Osteocyte (in vitro differentiated cells): ENCODE measurements around the gene RAD51B. TPM values are rescaled to one million over a fixed set of nuclear protein-coding genes. Genes with fewer than 3 reads are reported as not detected.

ENCODE experiments used
- DNase-seq: peaks from one replicate; pipeline ENCODE4 v3.0.0; 2021; ENCODE audit warnings: mixed read lengths; ENCODE audit not compliant: unreplicated experiment; ENCODE audit errors: extremely low spot score
- H3K27ac Mint-ChIP-seq: one replicate; pipeline ENCODE4 v1.8.0; 2021; ENCODE audit warnings: mild to moderate bottlenecking, mixed read lengths; ENCODE audit not compliant: unreplicated experiment
- H3K27me3 Mint-ChIP-seq: one replicate; pipeline ENCODE4 v1.8.0; 2021; ENCODE audit warnings: mixed read lengths; ENCODE audit not compliant: unreplicated experiment
- H3K36me3 Mint-ChIP-seq: one replicate; pipeline ENCODE4 v1.8.0; 2021; ENCODE audit warnings: mixed read lengths; ENCODE audit not compliant: unreplicated experiment
- H3K4me1 Mint-ChIP-seq: one replicate; pipeline ENCODE4 v1.8.0; 2021; ENCODE audit warnings: mixed read lengths; ENCODE audit not compliant: unreplicated experiment
- H3K4me3 Mint-ChIP-seq: one replicate; pipeline ENCODE4 v1.8.0; 2021; ENCODE audit warnings: mild to moderate bottlenecking, moderate library complexity, mixed read lengths; ENCODE audit not compliant: unreplicated experiment
- H3K9me3 Mint-ChIP-seq: one replicate; pipeline ENCODE4 v1.8.0; 2021; ENCODE audit warnings: mixed read lengths; ENCODE audit not compliant: unreplicated experiment
- CTCF ChIP-seq: fragments of 200-600 bp; sonication (generic); IDR thresholded peaks from 2 replicates; pipeline ENCODE4 v1.5.0; 2021; ENCODE audit warnings: antibody characterized with exemption, mild to moderate bottlenecking, moderate library complexity
- total RNA-seq: library from RNA; stranded (reverse); gene quantifications from 2 replicates; pipeline ENCODE4 v1.2.1, GENCODE V29; 2021

RAD51B gene
- total RNA-seq, 1 donor from 2014 or later = 12.7 TPM

GRCh38 chr14:68722968-68723566, 903.5 kb downstream of the RAD51B start:
- H3K4me3 Mint-ChIP-seq = no peak overlapping the region

GRCh38 chr14:68723808-68724268, 904.3 kb downstream of the RAD51B start:
- H3K36me3 Mint-ChIP-seq = no peaks in the 10 kb centered on the region
- no peak for DNase-seq
- TF ChIP-seq CTCF = no peak
- H3K4me3 Mint-ChIP-seq = no peak overlapping the region
- peaks cover 9% of the 10 kb centered on the region for H3K4me1 Mint-ChIP-seq
- H3K9me3 Mint-ChIP-seq = no peaks in the 10 kb centered on the region
- no peaks in the 10 kb centered on the region for H3K27me3 Mint-ChIP-seq
- no peak overlapping the region for H3K27ac Mint-ChIP-seq

More at GRCh38 chr14:68722968-68723566, 903.5 kb downstream of the RAD51B start:
- Mint-ChIP-seq H3K36me3 (no peaks in the 10 kb centered on the region), H3K4me1 (peaks cover 11% of the 10 kb centered on the region), H3K27me3 (no peaks in the 10 kb centered on the region), H3K27ac (no peak overlapping the region), H3K9me3 (no peaks in the 10 kb centered on the region)
- no peak for TF ChIP-seq CTCF
- no peak for DNase-seq

GRCh38 chr14:68724914-68725313, 905.3 kb downstream of the RAD51B start:
- no peaks in the 10 kb centered on the region for H3K27me3 Mint-ChIP-seq
- no peaks in the 10 kb centered on the region for H3K36me3 Mint-ChIP-seq

GRCh38 chr14:68726093-68726695, 906.6 kb downstream of the RAD51B start:
- no peak for TF ChIP-seq CTCF
- Mint-ChIP-seq H3K4me3 (no peak overlapping the region), H3K4me1 (peaks cover 19% of the 10 kb centered on the region), H3K36me3 (no peaks in the 10 kb centered on the region), H3K27me3 (no peaks in the 10 kb centered on the region), H3K9me3 (no peaks in the 10 kb centered on the region), H3K27ac (no peak overlapping the region)
- DNase-seq = no peak

More at GRCh38 chr14:68724914-68725313, 905.3 kb downstream of the RAD51B start:
- no peak overlapping the region for H3K27ac Mint-ChIP-seq
- H3K4me1 Mint-ChIP-seq = peaks cover 9% of the 10 kb centered on the region
- no peak for DNase-seq
- no peak for TF ChIP-seq CTCF
- no peaks in the 10 kb centered on the region for H3K9me3 Mint-ChIP-seq
- no peak overlapping the region for H3K4me3 Mint-ChIP-seq

- H3K36me3 Mint-ChIP-seq = no peaks in the 10 kb centered on the region
- DNase-seq = no peak
- H3K9me3 Mint-ChIP-seq = no peaks in the 10 kb centered on the region
- no peaks in the 10 kb centered on the region for H3K27me3 Mint-ChIP-seq
- no peak overlapping the region for H3K4me3 Mint-ChIP-seq
- no peak for TF ChIP-seq CTCF
- peaks cover 20% of the 10 kb centered on the region for H3K4me1 Mint-ChIP-seq
- no peak overlapping the region for H3K27ac Mint-ChIP-seq
Measured at GRCh38 chr14:68727315-68728047, 907.9 kb downstream of the RAD51B start.
